Fibroblast of lung (primary cell): ENCODE data around the gene ZNF774.

ENCODE experiments used
- CTCF ChIP-seq, 2 donors: IDR thresholded peaks in 1 of 2; conservative IDR thresholded peaks in 1 of 2; 1 replicate in 1 of 2; 2 replicates in 1 of 2; pipeline ENCODE4 v1.5.1; 2011 to 2012; ENCODE audit warnings: low read length in 2 of 2, control low read depth in 1 of 2, inconsistent platforms in 1 of 2, low read depth in 1 of 2, mild to moderate bottlenecking in 1 of 2
- EZH2 ChIP-seq: IDR thresholded peaks from 2 replicates; pipeline ENCODE4 v1.5.1; 2012; ENCODE audit warnings: low read length, control low read depth, mild to moderate bottlenecking; ENCODE audit errors: missing control alignments

GRCh38 chr15:90322538-90322937, 29.5 kb upstream of the ZNF774 start:
- TF ChIP-seq CTCF (conservative IDR thresholded peaks at IDR 0.05 in 1 of 2, IDR thresholded peaks at IDR 0.05 in 1 of 2; ENCODE audit: low read depth in 1 of 2, low read length in 2 of 2), result no peak
- no peak for TF ChIP-seq EZH2
